K562 (cell line): ENCODE data around the gene FBXL2. TPM values are rescaled to one million over a fixed set of nuclear protein-coding genes. Genes with fewer than 3 reads are reported as not detected.
A peak's percentile ranks its signal among the peaks of the same experiment; 100 is the strongest.

Source experiments
- ARID2 ChIP-seq: fragments of 450-650 bp; IDR thresholded peaks from 2 replicates; pipeline ENCODE4 v1.6.1; 2017; ENCODE audit warnings: antibody characterized with exemption, mild to moderate bottlenecking
- BHLHE40 ChIP-seq: IDR thresholded peaks from 2 replicates; pipeline ENCODE4 v1.6.1; 2011; ENCODE audit warnings: low read length, improper control_type of control experiment
- CBFB ChIP-seq: sonication (generic); formaldehyde crosslinking; IDR thresholded peaks from 2 replicates; pipeline ENCODE4 v1.4.0; 2020; ENCODE audit warnings: mild to moderate bottlenecking, missing genetic modification reagents
- CTCFL ChIP-seq: IDR thresholded peaks from 2 replicates; pipeline ENCODE4 v1.6.1; 2011; ENCODE audit warnings: borderline replicate concordance, low read depth, mild to moderate bottlenecking, moderate library complexity, low read length; ENCODE audit not compliant: insufficient read depth, poor library complexity, severe bottlenecking
- MYC ChIP-seq, 2 experiments: fragments of 250-450 bp in 1 of 2; sonication (Bioruptor Pico) in 1 of 2; IDR thresholded peaks; 2 replicates each; pipeline versions ENCODE4 v1.5.1 to v1.6.1; 2012 to 2021; ENCODE audit warnings: low read depth in 2 of 2, borderline replicate concordance in 1 of 2, improper control_type of control experiment in 1 of 2, low read length in 1 of 2, mild to moderate bottlenecking in 1 of 2, moderate library complexity in 1 of 2
- PREB ChIP-seq: sonication (generic); formaldehyde crosslinking; IDR thresholded peaks from 2 replicates; pipeline ENCODE4 v1.8.1; 2023; ENCODE audit warnings: mild to moderate bottlenecking, missing genetic modification reagents
- SAFB ChIP-seq: fragments of 200-400 bp; formaldehyde crosslinking; IDR thresholded peaks from 2 replicates; pipeline ENCODE4 v1.6.1; 2017; ENCODE audit warnings: low read depth, low read length, borderline replicate concordance
- ZNF407 ChIP-seq: fragments of 450-650 bp; IDR thresholded peaks from 2 replicates; pipeline ENCODE4 v1.6.1; 2016; ENCODE audit warnings: low read depth
- polyA plus RNA-seq, 8 experiments: library from polyadenylated mRNA; depleted of rRNA in 4 of 8; stranded (reverse) in 5 of 8; unstranded in 3 of 8; fragments of >200 nt; fragmentation: Nextera tagmentation in 2 of 8; fragmentation: Illumina TruSeq in 1 of 8; extraction: Ambion mirVana in 2 of 8; extraction: Trizol in 1 of 8; gene quantifications; 2 replicates each; pipeline versions ENCODE4 v1.2.1 to v1.2.3, GENCODE V29; 2011 to 2014; ENCODE audit warnings: inconsistent platforms in 1 of 8, missing spikeins in 1 of 8
- total RNA-seq, 7 experiments: library from RNA; depleted of rRNA in 6 of 7; stranded (reverse); fragments of >200 nt in 6 of 7; fragmentation: Illumina TruSeq in 2 of 7; extraction: Trizol in 2 of 7; gene quantifications; 2 replicates each; pipeline versions ENCODE4 v1.2.1 to v1.2.3, GENCODE V29; 2011 to 2021; ENCODE audit warnings: low replicate concordance in 1 of 7
- TF ChIP-seq, protein P1 (sequence below): fragments of 250-450 bp; sonication (Bioruptor Pico); IDR thresholded peaks from 2 replicates; pipeline ENCODE4 v1.8.0; 2022; ENCODE audit warnings: moderate library complexity, mild to moderate bottlenecking, inconsistent platforms
- TF ChIP-seq, protein P2 (sequence below): fragments of 450-650 bp; IDR thresholded peaks from 2 replicates; pipeline ENCODE4 v1.6.1; 2016; ENCODE audit warnings: mild to moderate bottlenecking

The FBXL2 gene
- total and polyA plus RNA-seq, 9 of the 15 experiments (the other 6 are each of a cell fraction or from before 2014, with no cell fraction given) = 1.3 to 6.9 (median 1.9) TPM

GRCh38 chr3:33372218-33373081 is 95.2 kb downstream of the FBXL2 start (continued):
- TF ChIP-seq ZNF407 (no peak), CTCFL (peak; percentile 25), PREB (CRISPR knock-in tag) (no peak), SAFB (no peak), ARID2 (peak; percentile 44; the same call in 1 of the 2 replicates), CBFB (CRISPR knock-in tag) (no peak), BHLHE40 (0 out of 2 replicates have a peak, but pooled peaks have one; percentile 15), MYC (IDR thresholded peaks at IDR 0.05; ENCODE audit: low read depth, low read length) (no peak), MYC (CRISPR knock-in tag; IDR thresholded peaks at IDR 0.05; ENCODE audit: borderline replicate concordance, low read depth) (no peak)
- TF ChIP-seq, protein P1, sequence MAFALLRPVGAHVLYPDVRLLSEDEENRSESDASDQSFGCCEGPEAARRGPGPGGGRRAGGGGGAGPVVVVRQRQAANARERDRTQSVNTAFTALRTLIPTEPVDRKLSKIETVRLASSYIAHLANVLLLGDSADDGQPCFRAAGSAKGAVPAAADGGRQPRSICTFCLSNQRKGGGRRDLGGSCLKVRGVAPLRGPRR (CRISPR knock-in tag) = no peak
- TF ChIP-seq, protein P2, sequence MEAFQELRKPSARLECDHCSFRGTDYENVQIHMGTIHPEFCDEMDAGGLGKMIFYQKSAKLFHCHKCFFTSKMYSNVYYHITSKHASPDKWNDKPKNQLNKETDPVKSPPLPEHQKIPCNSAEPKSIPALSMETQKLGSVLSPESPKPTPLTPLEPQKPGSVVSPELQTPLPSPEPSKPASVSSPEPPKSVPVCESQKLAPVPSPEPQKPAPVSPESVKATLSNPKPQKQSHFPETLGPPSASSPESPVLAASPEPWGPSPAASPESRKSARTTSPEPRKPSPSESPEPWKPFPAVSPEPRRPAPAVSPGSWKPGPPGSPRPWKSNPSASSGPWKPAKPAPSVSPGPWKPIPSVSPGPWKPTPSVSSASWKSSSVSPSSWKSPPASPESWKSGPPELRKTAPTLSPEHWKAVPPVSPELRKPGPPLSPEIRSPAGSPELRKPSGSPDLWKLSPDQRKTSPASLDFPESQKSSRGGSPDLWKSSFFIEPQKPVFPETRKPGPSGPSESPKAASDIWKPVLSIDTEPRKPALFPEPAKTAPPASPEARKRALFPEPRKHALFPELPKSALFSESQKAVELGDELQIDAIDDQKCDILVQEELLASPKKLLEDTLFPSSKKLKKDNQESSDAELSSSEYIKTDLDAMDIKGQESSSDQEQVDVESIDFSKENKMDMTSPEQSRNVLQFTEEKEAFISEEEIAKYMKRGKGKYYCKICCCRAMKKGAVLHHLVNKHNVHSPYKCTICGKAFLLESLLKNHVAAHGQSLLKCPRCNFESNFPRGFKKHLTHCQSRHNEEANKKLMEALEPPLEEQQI = no peak
